ENCODE results near the gene SLC35F3. TPM values are rescaled to one million over a fixed set of nuclear protein-coding genes. Genes with fewer than 3 reads are reported as not detected.

The SLC35F3 gene
- total and polyA plus RNA-seq, 12 donors = 0.12 to 3.2 (median 0.46) TPM

DNA sequence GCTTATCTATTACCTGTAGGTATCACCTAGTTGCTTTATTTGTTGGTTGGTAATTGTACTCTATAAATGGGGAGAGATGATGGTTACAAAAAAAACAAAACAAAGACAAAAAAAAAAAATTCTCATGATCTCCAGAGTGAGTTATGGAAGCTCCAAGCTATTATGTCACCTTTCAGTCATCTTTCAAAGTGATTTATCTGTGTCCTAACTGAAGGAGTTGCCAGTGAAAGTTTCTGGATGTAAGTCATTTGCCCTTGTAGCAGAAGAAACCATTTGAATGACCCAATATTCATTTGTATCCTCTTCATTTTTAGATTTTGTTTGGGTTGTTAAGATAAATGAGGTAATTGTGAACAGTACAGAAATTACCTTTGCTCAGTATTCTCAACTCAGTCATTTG lies 3.6 kb downstream of the SLC35F3 start:
- Histone ChIP-seq H3K4me1 (replicated peaks in 1 of 2) (no peaks in the 10 kb centered on the region), H3K27ac (no peak overlapping the region), H3K4me3 (no peak overlapping the region), H3K36me3 (replicated peaks in 1 of 2) (no peaks in the 10 kb centered on the region), H3K27me3 (peaks cover 23% of the 10 kb centered on the region), H3K9me3 (replicated peaks in 1 of 3) (no peaks in the 10 kb centered on the region)
- intact Hi-C loops (cut with DNase I) = no loop called here
- no peak for DNase-seq
- no peak for TF ChIP-seq POLR2A (IDR thresholded peaks at IDR 0.05)
- TF ChIP-seq, protein P1, sequence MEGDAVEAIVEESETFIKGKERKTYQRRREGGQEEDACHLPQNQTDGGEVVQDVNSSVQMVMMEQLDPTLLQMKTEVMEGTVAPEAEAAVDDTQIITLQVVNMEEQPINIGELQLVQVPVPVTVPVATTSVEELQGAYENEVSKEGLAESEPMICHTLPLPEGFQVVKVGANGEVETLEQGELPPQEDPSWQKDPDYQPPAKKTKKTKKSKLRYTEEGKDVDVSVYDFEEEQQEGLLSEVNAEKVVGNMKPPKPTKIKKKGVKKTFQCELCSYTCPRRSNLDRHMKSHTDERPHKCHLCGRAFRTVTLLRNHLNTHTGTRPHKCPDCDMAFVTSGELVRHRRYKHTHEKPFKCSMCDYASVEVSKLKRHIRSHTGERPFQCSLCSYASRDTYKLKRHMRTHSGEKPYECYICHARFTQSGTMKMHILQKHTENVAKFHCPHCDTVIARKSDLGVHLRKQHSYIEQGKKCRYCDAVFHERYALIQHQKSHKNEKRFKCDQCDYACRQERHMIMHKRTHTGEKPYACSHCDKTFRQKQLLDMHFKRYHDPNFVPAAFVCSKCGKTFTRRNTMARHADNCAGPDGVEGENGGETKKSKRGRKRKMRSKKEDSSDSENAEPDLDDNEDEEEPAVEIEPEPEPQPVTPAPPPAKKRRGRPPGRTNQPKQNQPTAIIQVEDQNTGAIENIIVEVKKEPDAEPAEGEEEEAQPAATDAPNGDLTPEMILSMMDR (IDR thresholded peaks at IDR 0.05) = no peak

DNA sequence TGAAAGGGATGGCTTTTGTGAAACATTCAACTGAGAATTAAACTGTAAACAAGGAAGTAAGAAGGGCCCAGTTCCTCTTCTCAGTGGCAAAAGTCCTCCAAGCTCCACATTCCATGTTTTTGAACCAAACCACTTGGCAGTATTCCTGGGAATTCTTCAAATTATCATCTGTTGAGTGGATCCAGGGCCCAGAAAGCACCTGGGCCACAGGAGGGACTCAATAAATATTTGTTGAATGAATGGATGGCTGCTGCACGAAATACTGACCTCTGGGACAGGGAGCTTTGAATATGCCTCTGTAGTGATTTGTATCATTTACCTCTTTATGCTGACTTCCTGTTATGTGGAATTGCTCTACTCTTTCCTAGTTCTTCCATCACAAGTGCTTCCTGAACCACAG lies 4.7 kb downstream of the SLC35F3 start:
- Histone ChIP-seq H3K4me3 (no peak overlapping the region), H3K9me3 (replicated peaks in 1 of 3) (no peaks in the 10 kb centered on the region), H3K27ac (no peak overlapping the region), H3K27me3 (peaks cover 16% of the 10 kb centered on the region), H3K36me3 (replicated peaks in 1 of 2) (no peaks in the 10 kb centered on the region), H3K4me1 (replicated peaks in 1 of 2) (no peaks in the 10 kb centered on the region)
- intact Hi-C loops (cut with DNase I) = no loop called here
- DNase-seq = no peak
- TF ChIP-seq, protein P1 (IDR thresholded peaks at IDR 0.05) = no peak
- no peak for TF ChIP-seq POLR2A (IDR thresholded peaks at IDR 0.05)
- 45 to 73% (median 68%) methylated on average over 1 of the region's 1 CpG for WGBS, 4 donors

DNA sequence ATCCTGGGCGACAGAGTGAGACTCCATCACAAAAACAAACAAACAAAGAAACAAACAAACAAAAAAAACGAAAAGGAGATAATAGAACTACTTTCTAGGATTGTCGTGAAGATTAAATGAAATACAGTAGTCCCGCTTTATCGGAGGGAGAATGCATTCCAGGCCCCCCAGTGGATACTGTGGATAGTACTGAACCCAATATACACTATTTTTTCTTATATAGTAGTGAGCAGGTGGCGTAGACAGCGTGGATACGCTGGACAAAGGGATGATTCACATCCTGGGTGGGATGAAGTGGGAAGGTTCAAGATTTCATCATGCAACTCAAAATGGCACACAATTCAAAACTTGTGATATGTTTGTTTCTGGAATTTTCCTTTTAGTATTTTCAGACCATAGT lies 8.0 kb downstream of the SLC35F3 start:
- no peak overlapping the region for H3K4me3 ChIP-seq
- no peaks in the 10 kb centered on the region for H3K4me1 ChIP-seq (replicated peaks in 1 of 2)
- no peaks in the 10 kb centered on the region for H3K9me3 ChIP-seq (replicated peaks in 1 of 3)
- WGBS, 4 donors = 83 to 91% (median 86%) methylated on average over 8 of the region's 8 CpGs
- H3K27ac ChIP-seq = no peak overlapping the region
- intact Hi-C loops (cut with DNase I) = no loop called here
- H3K36me3 ChIP-seq (replicated peaks in 1 of 2) = no peaks in the 10 kb centered on the region
- no peaks in the 10 kb centered on the region for H3K27me3 ChIP-seq
- no peak for DNase-seq
- no peak for TF ChIP-seq POLR2A (IDR thresholded peaks at IDR 0.05)
- TF ChIP-seq, protein P1 (IDR thresholded peaks at IDR 0.05) = no peak

DNA sequence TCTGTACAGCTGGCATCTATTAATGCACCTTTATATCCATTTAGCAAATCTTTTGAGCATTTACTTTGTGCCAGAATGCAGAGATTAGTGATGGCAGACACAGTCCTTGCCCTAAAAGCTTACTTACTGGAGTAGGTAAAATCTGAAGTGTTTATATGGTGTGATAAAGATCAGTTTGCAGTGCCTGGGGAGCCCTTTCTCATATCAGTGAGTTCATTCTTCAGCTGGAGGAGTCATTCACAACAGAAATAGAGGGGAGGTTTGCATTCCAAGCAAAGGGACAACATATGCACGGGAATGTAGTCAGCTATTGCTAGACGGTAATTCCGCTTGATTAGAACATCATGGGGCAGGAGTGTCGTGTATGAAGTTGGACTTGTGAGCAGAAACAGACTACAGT lies 8.4 kb downstream of the SLC35F3 start:
- Histone ChIP-seq H3K27ac (no peak overlapping the region), H3K4me3 (no peak overlapping the region), H3K27me3 (no peaks in the 10 kb centered on the region), H3K36me3 (replicated peaks in 1 of 2) (no peaks in the 10 kb centered on the region), H3K9me3 (replicated peaks in 1 of 3) (no peaks in the 10 kb centered on the region), H3K4me1 (replicated peaks in 1 of 2) (no peaks in the 10 kb centered on the region)
- no peak for TF ChIP-seq POLR2A (IDR thresholded peaks at IDR 0.05)
- TF ChIP-seq, protein P1 (IDR thresholded peaks at IDR 0.05) = no peak
- no peak for DNase-seq
- 59 to 82% (median 77%) methylated on average over 4 of the region's 4 CpGs for WGBS, 4 donors
- intact Hi-C loops (cut with DNase I) = no loop called here

All from adrenal gland (tissue), 12 donors.